Measurements from ENCODE around the gene HIRA.

Gene HIRA

DNA sequence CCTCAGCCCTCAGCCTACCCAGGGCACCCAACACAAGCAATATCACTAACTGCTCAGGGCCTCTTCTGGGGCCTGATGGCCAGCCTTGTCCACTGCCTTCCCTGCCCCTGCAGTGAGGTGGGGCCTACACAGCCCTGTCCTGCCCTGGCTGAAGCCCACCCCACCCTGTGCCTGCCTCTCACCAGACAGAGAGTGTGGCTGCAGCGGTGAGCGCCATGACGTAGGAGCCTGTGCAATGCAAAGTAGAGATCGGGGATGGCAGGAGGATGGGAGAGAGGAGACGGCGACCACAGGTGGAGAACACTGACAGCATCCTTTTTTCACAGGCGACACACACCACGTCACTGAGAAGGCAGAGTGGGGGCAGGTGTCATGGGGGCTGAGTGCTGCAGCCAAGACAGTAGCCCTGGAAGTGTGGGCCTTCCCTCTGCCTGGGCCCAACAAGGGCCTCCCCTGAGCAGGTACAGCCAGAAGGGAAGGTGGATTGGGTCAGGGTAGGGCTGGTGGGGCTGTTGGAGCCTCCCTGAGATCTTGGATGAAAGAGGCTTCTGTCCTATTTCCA lies 74.7 kb downstream of the HIRA start:
- H3K4me1 ChIP-seq (ENCODE audit: insufficient read depth, low read length) = no peaks in the 10 kb centered on the region
- no peaks in the 10 kb centered on the region for H3K9me3 ChIP-seq (ENCODE audit: low read length)
- no peak overlapping the region for H3K4me3 ChIP-seq (ENCODE audit: low read length)
- no peak overlapping the region for H2AFZ ChIP-seq (ENCODE audit: low read depth, low read length)
- H3K36me3 ChIP-seq (ENCODE audit: insufficient read depth, low read length) = peaks cover 91% of the 10 kb centered on the region
- H3K27me3 ChIP-seq (ENCODE audit: insufficient read depth, low read length) = no peaks in the 10 kb centered on the region

DNA sequence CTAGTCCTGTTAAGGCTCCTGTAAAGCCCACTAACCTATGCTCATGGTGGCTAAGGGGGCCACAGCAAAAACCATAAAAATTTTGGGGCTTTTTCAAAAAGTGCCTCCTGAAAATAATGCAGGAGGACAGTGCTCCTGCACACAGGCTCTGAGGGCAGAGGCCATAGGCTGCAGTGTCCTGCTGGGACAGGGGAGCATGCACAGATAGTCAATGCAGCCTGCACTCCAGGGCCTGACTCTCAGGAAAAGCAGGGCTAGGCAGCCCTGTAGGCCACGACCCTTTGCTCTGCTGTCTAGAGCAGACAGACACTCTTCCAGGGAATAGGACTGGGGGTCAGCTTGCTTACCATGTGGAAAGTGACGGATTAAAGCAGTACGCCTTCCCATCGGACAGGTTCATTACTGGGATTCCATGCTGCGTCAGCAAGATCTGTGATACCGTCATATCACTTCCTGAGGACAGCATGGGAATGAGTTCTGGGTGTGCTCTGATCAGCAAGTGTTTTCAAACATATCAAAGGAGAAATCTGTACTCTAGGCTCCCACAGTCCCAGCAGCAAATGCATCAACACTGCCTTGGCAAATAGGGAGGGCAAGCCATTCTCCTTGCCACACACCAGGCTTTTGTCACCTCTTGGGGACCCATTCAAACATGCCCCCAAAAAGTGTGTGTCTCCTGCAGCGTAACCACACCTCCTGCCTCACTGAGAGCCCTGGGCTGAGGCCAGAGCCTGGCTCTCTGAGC lies 75.9 kb downstream of the HIRA start:
- peaks cover 90% of the 10 kb centered on the region for H3K36me3 ChIP-seq (ENCODE audit: insufficient read depth, low read length)
- no peaks in the 10 kb centered on the region for H3K4me1 ChIP-seq (ENCODE audit: insufficient read depth, low read length)
- H3K9me3 ChIP-seq (ENCODE audit: low read length) = no peaks in the 10 kb centered on the region
- no peak overlapping the region for H2AFZ ChIP-seq (ENCODE audit: low read depth, low read length)
- no peak overlapping the region for H3K4me3 ChIP-seq (ENCODE audit: low read length)
- no peaks in the 10 kb centered on the region for H3K27me3 ChIP-seq (ENCODE audit: insufficient read depth, low read length)

DNA sequence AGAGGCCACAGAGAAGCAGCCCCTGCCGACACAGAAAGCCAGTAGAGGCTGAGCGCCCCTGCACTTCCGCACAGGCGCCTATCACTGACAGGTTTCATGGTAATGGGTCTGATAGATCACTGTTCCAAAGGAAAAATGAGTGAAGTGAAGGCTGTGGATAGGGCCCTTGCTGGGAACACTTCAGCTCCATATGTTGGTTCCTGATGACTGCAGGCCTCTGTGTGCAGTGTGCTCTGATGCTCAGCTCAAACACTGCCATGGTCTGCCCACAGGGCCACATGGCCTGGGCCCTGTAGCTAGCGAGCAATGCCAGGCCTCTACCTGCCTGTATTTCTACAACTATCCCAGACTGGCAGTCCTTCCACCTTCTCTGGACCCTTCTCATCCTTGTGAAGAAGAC lies 77.3 kb downstream of the HIRA start:
- Histone ChIP-seq H3K4me3 (ENCODE audit: low read length) (no peak overlapping the region), H3K9me3 (ENCODE audit: low read length) (no peaks in the 10 kb centered on the region), H3K4me1 (ENCODE audit: insufficient read depth, low read length) (no peaks in the 10 kb centered on the region), H3K36me3 (ENCODE audit: insufficient read depth, low read length) (peaks cover 89% of the 10 kb centered on the region), H3K27me3 (ENCODE audit: insufficient read depth, low read length) (no peaks in the 10 kb centered on the region), H2AFZ (ENCODE audit: low read depth, low read length) (no peak overlapping the region)

DNA sequence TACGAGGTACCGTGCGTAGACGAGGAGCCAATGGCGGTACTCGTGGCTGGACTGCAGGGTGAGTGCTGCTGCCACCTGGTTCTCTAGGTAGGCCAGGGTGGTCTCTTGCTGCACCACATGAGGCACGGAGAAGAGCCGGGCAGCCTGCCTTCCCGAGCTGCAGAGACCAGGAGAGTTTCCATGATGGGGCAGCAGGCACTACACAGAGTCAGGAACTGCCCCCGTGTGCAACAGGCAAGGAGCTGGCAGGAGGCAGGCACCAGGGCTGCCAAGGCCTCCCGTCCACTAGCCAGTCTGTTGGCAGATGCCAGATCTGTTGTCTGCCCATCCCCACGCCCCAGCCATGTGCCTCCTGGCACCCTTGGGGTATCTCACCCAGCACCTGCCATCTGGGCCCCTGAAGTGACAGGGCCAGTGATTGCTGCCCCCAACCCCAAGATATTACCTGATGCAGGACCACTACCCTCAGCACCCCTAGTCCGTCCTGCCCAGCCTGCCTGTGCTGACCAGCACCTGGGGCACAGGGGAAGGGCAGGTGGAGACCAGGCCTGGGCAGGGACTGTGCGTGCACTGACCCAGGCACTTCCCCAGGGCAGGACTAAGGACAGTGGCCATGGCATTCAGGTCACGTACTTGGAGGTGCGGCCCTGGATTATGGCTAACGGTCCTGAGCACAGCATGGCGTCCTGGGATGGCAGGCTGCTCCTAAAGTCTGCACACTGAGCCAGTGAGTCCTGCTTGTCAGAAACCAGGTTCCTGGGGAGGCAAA lies 78.0 kb downstream of the HIRA start:
- Histone ChIP-seq H3K27me3 (ENCODE audit: insufficient read depth, low read length) (no peaks in the 10 kb centered on the region), H3K9me3 (ENCODE audit: low read length) (no peaks in the 10 kb centered on the region), H3K4me3 (ENCODE audit: low read length) (no peak overlapping the region), H2AFZ (ENCODE audit: low read depth, low read length) (no peak overlapping the region), H3K4me1 (ENCODE audit: insufficient read depth, low read length) (no peaks in the 10 kb centered on the region), H3K36me3 (ENCODE audit: insufficient read depth, low read length) (peaks cover 83% of the 10 kb centered on the region)

DNA sequence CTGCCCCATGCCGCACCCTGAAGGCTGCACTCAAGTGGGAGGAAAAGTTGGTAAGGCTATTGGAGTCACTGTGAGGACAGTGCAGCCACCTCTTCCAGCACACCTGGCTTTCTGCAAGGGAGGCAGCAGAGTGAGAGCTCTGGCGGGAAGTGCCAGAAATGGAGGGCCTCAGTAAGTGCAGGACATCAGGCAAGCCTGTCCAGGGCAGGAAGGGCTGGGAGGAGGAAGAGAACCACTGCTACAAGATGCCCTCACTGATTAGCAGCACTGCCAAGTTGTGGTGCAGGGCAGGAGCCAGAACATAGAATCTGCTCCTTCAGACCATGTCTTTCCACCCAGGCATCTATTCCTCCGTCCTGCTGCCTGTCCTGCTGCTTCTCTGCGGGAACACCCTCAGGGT lies 78.8 kb downstream of the HIRA start:
- Histone ChIP-seq H3K4me1 (ENCODE audit: insufficient read depth, low read length) (no peaks in the 10 kb centered on the region), H3K27me3 (ENCODE audit: insufficient read depth, low read length) (no peaks in the 10 kb centered on the region), H2AFZ (ENCODE audit: low read depth, low read length) (no peak overlapping the region), H3K36me3 (ENCODE audit: insufficient read depth, low read length) (peaks cover 77% of the 10 kb centered on the region), H3K9me3 (ENCODE audit: low read length) (no peaks in the 10 kb centered on the region), H3K4me3 (ENCODE audit: low read length) (no peak overlapping the region)

DNA sequence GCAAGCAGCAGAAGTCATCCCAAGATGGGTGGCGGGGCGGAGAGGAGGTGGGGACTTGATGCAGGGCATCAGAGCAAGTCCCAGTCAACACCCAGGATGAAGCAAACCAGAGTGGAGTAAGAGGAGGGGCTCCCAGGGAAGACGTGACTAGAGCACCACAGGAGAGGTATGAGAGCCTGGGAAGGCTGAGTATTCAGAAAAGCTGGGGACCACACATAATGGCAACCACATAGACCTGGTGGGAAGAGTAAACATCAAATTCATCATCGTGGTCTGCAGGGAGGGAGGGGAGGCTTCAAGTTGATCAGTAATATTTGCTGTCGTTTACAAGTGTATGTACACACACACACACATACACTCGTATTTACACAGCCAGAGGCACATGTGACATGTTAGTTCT lies 79.3 kb downstream of the HIRA start:
- Histone ChIP-seq H3K4me1 (ENCODE audit: insufficient read depth, low read length) (no peaks in the 10 kb centered on the region), H3K4me3 (ENCODE audit: low read length) (no peak overlapping the region), H3K36me3 (ENCODE audit: insufficient read depth, low read length) (peaks cover 75% of the 10 kb centered on the region), H3K9me3 (ENCODE audit: low read length) (no peaks in the 10 kb centered on the region), H3K27me3 (ENCODE audit: insufficient read depth, low read length) (no peaks in the 10 kb centered on the region), H2AFZ (ENCODE audit: low read depth, low read length) (no peak overlapping the region)

DNA sequence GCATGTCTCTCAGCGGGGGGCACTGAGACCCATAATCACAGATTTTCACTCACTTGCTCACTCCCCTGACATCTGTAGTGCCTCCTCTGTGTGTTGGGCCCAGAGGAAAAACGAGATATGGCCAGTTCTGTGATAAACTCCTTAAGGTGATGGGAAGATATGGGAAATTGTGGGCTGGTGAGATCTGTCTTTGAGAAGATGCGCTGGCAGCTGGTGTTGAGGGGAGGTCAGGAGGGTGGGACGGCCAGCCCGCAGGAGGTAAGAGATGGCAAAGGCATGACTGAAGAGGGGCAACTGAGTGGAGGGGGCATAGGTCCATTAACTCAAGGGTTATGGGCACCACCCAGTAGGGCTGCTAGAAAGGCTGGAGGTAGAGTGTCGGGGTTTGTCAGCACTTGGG lies 79.9 kb downstream of the HIRA start:
- Histone ChIP-seq H2AFZ (ENCODE audit: low read depth, low read length) (no peak overlapping the region), H3K27me3 (ENCODE audit: insufficient read depth, low read length) (no peaks in the 10 kb centered on the region), H3K36me3 (ENCODE audit: insufficient read depth, low read length) (peaks cover 75% of the 10 kb centered on the region), H3K4me3 (ENCODE audit: low read length) (no peak overlapping the region), H3K4me1 (ENCODE audit: insufficient read depth, low read length) (no peaks in the 10 kb centered on the region), H3K9me3 (ENCODE audit: low read length) (peaks cover 3% of the 10 kb centered on the region)

DNA sequence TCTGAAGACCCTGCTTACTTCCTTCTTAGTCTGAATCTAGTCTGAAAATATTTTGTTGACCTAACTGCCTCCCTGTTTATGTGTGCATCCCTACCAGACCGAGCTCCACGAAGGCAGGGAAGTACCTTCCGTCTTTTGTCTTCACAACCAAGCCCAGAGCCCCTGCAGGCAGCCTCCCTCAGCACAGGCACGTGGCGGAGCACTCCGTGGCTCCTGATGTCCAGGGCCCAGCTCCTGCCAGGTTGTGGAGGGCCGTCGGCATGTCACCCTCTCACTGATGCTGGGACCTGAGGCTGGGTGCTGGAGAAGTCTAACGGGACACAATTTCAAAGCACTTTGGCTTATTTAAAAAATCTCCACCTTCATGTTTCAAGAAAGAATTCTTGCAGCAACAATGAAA lies 80.6 kb downstream of the HIRA start:
- Histone ChIP-seq H3K27me3 (ENCODE audit: insufficient read depth, low read length) (no peaks in the 10 kb centered on the region), H3K4me3 (ENCODE audit: low read length) (no peak overlapping the region), H3K4me1 (ENCODE audit: insufficient read depth, low read length) (no peaks in the 10 kb centered on the region), H3K36me3 (ENCODE audit: insufficient read depth, low read length) (peaks cover 75% of the 10 kb centered on the region), H3K9me3 (ENCODE audit: low read length) (peaks cover 4% of the 10 kb centered on the region), H2AFZ (ENCODE audit: low read depth, low read length) (no peak overlapping the region)

DNA sequence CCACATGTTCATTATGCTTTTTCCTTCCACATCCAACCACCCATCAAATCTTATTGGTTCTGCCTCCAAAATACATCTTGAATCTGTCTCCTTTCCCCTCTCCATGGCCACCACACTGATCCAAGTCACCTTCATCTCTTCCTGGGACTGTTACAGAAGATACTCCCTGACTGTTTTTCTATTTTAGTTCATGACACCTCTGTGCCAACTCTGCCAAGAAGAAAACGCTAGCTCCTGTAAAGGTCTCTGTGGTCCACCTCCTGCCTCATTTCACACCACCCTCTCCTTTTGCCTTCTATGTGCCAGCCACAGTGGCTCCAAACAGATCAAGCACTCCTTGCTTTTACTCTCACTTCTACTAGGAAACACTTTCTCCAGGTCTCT lies 81.1 kb downstream of the HIRA start:
- no peak overlapping the region for H2AFZ ChIP-seq (ENCODE audit: low read depth, low read length)
- H3K36me3 ChIP-seq (ENCODE audit: insufficient read depth, low read length) = peaks cover 73% of the 10 kb centered on the region
- H3K9me3 ChIP-seq (ENCODE audit: low read length) = peaks cover 7% of the 10 kb centered on the region
- H3K4me1 ChIP-seq (ENCODE audit: insufficient read depth, low read length) = no peaks in the 10 kb centered on the region
- H3K4me3 ChIP-seq (ENCODE audit: low read length) = no peak overlapping the region
- H3K27me3 ChIP-seq (ENCODE audit: insufficient read depth, low read length) = no peaks in the 10 kb centered on the region

DNA sequence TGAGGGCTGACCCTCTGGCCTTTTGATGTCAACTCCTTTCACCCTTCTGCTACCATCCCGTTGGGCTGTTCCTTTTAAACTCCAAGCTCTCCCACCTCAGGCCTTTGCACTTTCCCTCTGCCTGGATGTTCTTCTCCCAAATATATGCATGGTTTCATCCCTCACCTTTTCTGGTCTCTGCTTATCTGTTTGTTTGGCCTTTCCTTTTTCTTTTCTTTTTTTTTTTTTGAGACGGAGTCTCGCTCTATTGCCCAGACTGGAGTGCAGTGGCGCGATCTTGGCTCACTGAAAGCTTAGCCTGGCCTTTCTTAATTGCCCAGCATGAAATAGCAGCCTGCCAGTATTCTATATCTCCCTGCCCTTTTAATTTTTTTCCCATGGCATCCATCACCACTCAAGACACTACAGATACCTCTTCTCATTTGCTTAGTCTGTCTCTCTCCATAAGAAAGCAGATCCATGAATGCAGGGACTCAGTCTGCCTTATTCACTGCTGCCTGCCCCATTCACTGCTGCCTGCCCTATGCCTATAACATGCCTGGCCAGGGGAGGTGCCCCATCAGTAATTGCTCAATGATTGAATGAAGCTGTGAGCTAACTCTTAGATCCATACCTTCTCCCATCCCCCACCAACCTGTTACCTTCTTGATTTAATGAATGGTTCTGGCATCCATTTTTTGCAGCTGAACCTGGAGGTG lies 81.6 kb downstream of the HIRA start:
- Histone ChIP-seq H3K4me1 (ENCODE audit: insufficient read depth, low read length) (no peaks in the 10 kb centered on the region), H2AFZ (ENCODE audit: low read depth, low read length) (no peak overlapping the region), H3K36me3 (ENCODE audit: insufficient read depth, low read length) (peaks cover 71% of the 10 kb centered on the region), H3K9me3 (ENCODE audit: low read length) (peaks cover 9% of the 10 kb centered on the region), H3K4me3 (ENCODE audit: low read length) (no peak overlapping the region), H3K27me3 (ENCODE audit: insufficient read depth, low read length) (no peaks in the 10 kb centered on the region)

DNA sequence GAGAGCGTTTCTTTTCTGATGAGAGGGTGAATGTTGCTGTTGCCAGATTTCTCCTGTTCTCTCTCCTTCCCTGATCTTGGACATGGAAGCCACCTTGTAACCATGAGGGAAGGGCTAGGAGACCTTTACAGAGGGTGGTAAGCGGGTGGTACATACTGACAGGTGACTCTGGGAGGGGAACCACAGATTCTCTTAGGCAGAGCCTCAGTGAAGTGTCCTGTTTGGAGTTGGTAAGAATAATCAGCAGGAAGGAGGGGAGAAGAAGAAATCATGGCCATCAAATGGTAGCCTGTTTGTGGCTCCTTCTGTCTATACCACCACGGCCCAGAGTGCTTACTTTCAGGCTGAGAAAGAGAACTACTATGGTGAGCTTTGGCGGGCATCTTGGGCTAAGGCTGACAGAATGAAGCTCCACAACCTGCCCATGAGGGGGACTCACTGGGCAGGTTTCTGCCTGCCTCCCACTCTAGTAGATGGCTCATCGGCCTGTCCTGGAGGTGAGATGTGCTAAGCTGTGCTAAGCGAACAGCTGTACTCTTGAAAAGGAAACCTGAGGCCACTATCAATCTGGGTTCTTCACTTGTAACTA lies 84.8 kb downstream of the HIRA start:
- H3K9me3 ChIP-seq (ENCODE audit: low read length) = peaks cover 15% of the 10 kb centered on the region
- peaks cover 61% of the 10 kb centered on the region for H3K36me3 ChIP-seq (ENCODE audit: insufficient read depth, low read length)

DNA sequence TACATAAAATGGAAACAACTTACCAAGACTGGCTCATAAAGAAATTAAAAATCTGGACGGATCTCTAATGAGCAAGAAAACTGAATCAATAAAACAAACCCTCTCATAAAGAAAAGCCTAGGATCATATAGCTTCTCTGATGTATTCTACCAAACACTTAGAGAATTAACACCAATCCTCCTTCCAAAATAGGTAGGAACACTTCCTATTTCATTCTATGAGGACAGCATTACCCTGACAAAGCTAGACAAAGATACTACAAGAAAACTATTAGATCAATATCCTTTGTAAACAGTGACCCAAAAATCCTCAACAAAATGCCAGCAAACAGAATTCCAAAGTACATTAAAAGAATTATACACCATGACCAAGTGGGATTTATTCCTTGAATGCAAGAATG lies 87.1 kb downstream of the HIRA start:
- Histone ChIP-seq H3K4me1 (ENCODE audit: insufficient read depth, low read length) (no peaks in the 10 kb centered on the region), H3K36me3 (ENCODE audit: insufficient read depth, low read length) (peaks cover 56% of the 10 kb centered on the region), H3K9me3 (ENCODE audit: low read length) (peaks cover 21% of the 10 kb centered on the region), H3K4me3 (ENCODE audit: low read length) (no peak overlapping the region), H2AFZ (ENCODE audit: low read depth, low read length) (no peak overlapping the region), H3K27me3 (ENCODE audit: insufficient read depth, low read length) (no peaks in the 10 kb centered on the region)

More for the DNA sequence above, 84.8 kb downstream of the HIRA start:
- no peak overlapping the region for H3K4me3 ChIP-seq (ENCODE audit: low read length)
- H3K27me3 ChIP-seq (ENCODE audit: insufficient read depth, low read length) = no peaks in the 10 kb centered on the region
- H3K4me1 ChIP-seq (ENCODE audit: insufficient read depth, low read length) = no peaks in the 10 kb centered on the region
- H2AFZ ChIP-seq (ENCODE audit: low read depth, low read length) = no peak overlapping the region

DNA sequence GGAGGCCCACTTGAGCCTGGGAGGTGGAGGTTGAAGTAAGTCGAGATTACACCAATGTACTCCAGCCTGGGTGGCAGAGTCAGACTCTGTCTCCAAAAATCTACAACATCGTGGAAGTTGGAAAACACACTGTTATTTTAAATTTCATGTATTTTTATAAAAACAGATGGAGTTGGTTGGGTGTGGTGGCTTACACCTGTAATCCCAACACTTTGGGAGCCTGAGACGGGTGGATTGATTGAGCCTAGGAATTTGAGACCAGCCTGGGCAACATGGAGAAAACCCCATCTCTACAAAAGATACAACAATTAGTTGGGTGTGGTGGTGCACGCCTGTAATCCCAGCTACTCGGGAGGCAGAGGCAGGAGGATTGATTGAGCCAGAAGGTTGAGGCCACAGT lies 88.1 kb downstream of the HIRA start:
- H3K9me3 ChIP-seq (ENCODE audit: low read length) = peaks cover 23% of the 10 kb centered on the region
- no peaks in the 10 kb centered on the region for H3K27me3 ChIP-seq (ENCODE audit: insufficient read depth, low read length)
- no peaks in the 10 kb centered on the region for H3K4me1 ChIP-seq (ENCODE audit: insufficient read depth, low read length)
- no peak overlapping the region for H3K4me3 ChIP-seq (ENCODE audit: low read length)
- H2AFZ ChIP-seq (ENCODE audit: low read depth, low read length) = no peak overlapping the region
- H3K36me3 ChIP-seq (ENCODE audit: insufficient read depth, low read length) = peaks cover 54% of the 10 kb centered on the region
